GM12892 (cell line): ENCODE data around the gene HYAL3.
"Not testable (repeated sequence)": the region's sequence is repeated elsewhere in the genome, so short reads cannot be mapped to it uniquely, and the experiment has no call there.

Source experiments
- DNase-seq: peaks from one replicate; pipeline ENCODE4 v3.0.0; 2011; ENCODE audit not compliant: insufficient read length
- FAIRE-seq: peaks from 2 replicates; lab custom pipeline; 2011; peaks lifted over from hg19 to GRCh38; lab: Jason Lieb, UNC
- POLR2A ChIP-seq: IDR thresholded peaks from 2 replicates; pipeline ENCODE4 v1.6.1; 2011; ENCODE audit warnings: low read depth, low read length, control low read depth
- POLR2AphosphoS5 ChIP-seq: IDR thresholded peaks from 2 replicates; pipeline ENCODE4 v1.6.1; 2011; ENCODE audit warnings: low read depth, low read length, control low read depth
- TAF1 ChIP-seq: IDR thresholded peaks from 2 replicates; pipeline ENCODE4 v1.6.1; 2011; ENCODE audit warnings: low read depth, mild to moderate bottlenecking, control low read depth, low read length, borderline replicate concordance

The HYAL3 gene

DNA sequence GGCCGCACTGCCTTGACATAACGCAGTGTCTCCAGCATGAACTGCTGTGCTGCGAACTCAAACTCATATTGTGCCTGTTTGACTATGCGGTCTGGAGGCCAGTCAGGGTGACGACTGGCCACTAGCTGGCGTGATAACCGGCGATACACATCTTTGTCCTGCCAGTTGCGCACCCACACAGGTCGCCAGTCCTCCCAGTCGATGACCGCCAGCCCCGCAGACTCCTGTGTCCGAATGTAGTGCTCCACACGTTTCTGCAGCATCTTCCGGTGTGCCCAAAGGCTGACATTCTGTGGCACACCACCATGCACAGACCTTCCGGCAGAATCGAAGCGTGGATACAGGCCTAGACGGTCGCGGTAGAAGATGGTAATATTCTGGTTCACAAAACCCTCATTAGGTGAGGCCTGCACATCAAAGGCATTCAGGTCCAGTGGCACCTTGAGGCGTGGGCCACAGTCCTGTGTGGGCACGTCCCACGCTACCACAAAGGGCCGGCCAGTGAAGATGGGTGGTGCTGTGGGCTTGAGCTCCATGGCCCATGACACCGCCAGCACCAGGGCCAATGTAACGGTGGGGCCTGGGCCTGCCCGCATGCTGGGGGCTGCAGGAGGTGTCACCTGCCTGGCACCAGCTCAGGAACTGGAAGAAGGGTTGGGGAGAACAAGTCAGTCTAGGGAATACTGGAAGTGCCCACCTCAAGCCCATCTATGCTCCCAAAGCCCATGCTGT lies 20.9 kb upstream of the HYAL3 start:
- DNase-seq (no peak), FAIRE-seq (no peak)
- no peak for TF ChIP-seq TAF1
- no peak for TF ChIP-seq POLR2A
- TF ChIP-seq POLR2AphosphoS5 = no peak

DNA sequence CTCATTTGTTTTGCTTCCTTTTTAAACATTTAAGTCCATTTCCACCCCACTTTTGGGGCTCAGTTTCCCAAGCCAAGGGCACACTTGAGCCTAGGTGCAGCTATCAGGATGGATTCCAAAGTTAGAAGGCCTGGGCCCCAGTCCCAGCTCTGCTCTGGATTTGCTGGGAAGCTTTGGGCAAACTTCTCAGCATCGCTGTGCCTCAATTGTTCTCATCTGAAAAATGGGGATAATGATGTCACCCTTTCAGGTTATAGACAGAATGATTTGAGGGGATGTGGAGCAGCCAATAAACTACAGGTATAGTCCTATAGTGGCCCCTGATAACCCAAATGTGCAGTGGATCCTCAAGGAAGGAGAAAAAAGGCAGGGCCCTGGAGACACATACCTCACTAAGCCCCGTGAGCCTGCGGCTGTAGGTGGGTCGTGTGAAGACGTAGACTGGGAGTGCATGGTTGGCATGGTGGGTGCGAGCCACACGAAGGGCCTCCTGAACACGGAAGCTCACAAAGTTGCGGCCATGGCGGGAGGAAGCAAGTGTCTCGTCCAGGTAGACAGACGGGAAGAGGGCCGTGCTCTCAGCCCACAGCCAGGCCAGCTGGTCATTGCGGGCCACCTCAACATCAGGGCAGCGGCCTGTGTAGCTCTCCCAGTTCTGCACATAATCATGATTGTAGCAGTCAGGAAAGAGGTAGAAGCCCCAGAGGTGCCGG lies 20.1 kb upstream of the HYAL3 start:
- no peak for FAIRE-seq
- no peak for TF ChIP-seq POLR2AphosphoS5
- TF ChIP-seq TAF1 = no peak
- no peak for TF ChIP-seq POLR2A
- no peak for DNase-seq

DNA sequence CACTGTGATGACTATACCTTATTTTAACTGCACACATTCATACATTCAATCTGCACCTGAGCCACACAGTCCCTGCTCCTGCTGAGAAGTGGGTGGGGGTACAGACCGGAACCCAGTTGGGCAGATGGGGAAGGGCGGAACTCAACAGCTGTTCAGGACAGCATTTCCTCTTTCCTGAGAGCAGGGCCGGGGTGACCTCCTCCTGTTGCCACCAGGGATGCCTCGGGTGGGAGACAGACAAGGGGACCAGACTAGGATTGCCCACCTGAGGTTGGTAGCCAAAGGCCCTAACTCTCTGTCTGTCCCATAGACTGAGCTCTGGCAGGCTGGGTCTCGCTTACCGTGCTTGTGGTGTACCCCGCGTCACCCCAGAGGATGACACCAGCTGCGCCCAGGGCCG lies 19.4 kb upstream of the HYAL3 start:
- DNase-seq = no peak
- FAIRE-seq = no peak
- TF ChIP-seq TAF1 = no peak
- no peak for TF ChIP-seq POLR2A
- TF ChIP-seq POLR2AphosphoS5 = no peak

DNA sequence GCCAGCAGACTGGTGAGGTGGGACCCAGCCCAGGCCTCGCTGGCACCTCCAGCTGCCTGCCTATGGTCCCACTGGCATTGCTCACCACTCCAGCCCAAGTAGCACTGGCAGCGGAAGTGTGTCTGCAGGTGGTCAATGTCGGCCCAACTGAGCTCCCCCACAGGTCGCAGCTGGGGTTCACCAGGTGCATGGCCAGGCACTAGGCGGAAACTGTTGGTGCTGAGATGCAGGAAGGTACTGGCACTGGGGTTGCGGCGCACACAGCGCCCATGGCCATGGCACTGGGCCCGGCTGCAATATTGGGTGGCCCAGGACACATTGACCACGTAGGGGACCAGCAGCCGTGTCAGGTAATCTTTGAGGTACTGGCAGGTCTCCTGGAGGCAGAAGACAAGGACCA lies 19.0 kb upstream of the HYAL3 start:
- no peak for TF ChIP-seq TAF1
- no peak for TF ChIP-seq POLR2AphosphoS5
- no peak for TF ChIP-seq POLR2A
- no peak for DNase-seq
- FAIRE-seq = no peak

DNA sequence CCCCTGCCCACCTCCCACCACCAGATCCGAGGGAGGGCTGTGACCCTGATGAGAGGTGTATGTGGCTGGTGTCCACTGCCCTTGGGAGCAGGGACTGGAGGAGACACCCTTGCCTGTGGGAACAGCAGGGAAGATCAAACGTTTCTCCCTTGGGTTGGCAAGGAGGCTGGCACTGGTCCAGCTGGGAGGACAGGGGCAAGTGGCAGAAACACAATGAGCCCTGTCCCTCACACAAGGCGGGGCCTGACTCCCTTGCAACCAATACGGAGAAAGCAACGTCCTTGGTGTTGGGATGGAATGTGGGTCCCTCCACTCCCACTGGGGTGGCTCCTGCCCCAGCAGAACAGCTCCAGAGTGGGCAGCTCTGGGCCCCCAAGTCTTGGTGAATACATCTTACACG lies 18.1 kb upstream of the HYAL3 start:
- TF ChIP-seq POLR2A (no peak), POLR2AphosphoS5 (no peak), TAF1 (no peak)
- DNase-seq = no peak
- no peak for FAIRE-seq

DNA sequence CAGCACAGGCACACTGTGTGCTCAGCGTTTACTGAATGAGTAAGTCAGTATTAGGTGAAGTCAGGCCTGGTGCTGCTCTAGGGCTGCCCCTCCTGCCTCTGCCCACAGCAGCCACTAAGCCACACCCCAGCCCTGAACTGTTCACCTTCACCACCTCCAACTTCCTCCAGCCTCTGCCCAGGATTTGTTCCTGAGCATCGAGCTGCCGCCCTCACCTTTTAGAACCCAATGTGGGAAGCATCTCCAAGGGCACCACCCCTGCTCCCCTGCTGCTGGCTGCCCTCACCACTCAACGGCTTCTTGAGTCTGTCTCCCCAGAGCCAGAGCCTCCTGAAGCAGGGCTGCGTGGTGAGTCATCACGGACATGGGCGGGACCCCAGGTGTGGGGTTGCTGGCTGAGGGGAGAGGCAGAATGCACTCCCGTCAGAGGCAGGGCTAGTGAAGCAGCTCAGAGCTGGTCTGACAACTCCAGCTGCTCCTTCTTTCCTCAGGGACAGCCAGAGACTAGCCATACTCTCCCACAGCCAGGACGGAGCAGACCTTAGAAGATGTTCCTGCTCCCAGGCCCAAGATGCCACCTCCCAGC lies 17.5 kb upstream of the HYAL3 start:
- TF ChIP-seq TAF1 = no peak
- no peak for TF ChIP-seq POLR2AphosphoS5
- no peak for TF ChIP-seq POLR2A
- DNase-seq (no peak), FAIRE-seq (no peak)

DNA sequence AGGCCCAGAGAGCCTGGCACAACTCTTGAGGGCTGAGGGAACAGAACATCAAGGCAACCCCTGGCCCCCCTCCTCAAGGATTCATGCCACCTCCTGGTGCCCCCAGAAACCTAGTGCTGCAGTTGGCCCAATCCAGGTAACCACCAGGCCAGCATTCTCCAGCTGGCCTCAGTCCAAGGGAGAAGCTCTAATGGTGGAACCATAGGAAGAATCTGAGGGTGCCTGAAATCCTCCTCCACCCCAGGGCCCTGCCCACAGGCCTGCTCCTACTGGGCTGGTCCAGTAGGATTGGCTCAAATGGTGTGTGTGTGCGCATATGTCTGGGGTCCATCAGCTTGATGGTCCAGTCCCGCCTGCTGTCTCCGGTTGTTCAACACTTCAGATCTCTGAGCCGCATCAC lies 15.6 kb upstream of the HYAL3 start:
- TF ChIP-seq TAF1 (no peak), POLR2A (no peak)
- DNase-seq (no peak), FAIRE-seq (no peak)

DNA sequence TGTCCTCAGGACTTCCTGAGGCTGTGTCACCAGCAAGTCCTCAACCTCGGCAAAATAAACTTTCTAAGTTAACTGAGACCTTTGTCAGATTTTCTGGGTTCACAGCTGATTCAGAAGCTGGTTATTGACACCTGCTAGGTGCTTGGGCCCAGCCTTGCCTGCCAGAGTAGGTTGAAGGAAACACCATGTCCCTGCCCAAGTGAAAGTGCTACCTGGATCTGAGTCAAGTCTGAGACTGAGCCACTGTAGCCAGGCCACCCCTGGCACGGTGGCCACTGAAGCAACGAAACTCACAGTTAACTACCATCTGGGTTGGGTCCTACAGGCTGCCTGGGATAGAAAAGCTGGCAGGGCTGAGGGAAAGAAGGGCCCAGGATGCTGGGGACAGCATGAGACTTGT lies 15.1 kb upstream of the HYAL3 start:
- no peak for DNase-seq
- TF ChIP-seq POLR2A = no peak
- TF ChIP-seq POLR2AphosphoS5 = no peak
- TF ChIP-seq TAF1 = no peak
- FAIRE-seq = no peak

DNA sequence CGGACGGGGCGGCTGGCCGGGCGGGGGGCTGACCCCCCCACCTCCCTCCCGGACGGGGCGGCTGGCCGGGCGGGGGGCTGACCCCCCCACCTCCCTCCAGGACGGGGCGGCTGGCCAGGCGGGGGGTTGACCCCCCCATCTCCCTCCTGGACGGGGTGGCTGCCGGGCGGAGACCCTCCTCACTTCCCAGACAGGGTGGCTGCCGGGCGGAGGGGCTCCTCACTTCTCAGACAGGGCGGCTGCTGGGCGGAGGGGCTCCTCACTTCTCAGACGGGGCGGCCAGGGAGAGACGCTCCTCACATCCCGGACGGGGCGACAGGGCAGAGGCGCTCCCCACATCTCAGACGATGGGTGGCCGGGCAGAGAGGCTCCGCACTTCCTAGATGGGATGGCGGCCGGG lies 12.8 kb upstream of the HYAL3 start:
- not testable (repeated sequence) for FAIRE-seq, DNase-seq

DNA sequence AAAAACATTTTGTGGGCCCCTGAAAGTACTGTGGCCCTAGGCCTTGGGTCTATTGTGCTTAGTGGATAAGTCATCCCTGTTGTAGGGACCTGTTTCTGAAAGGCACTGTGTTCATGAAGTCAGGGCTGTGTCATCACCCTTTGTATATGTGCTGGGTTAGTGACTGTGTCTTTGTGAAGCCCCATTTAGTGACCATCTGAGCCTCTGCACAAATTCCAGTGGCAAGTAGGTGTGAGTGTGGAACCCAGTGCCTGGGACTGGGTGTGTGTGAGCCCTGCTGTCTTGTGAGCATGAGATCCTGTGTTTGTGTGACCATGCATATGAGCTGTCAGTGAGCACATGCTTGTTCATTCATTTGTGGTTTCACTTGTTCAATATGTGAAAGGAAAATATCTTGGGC lies 5.4 kb upstream of the HYAL3 start:
- no peak for TF ChIP-seq POLR2A
- TF ChIP-seq TAF1 = no peak
- TF ChIP-seq POLR2AphosphoS5 = no peak
- FAIRE-seq (peak; percentile 21), DNase-seq (no peak)

DNA sequence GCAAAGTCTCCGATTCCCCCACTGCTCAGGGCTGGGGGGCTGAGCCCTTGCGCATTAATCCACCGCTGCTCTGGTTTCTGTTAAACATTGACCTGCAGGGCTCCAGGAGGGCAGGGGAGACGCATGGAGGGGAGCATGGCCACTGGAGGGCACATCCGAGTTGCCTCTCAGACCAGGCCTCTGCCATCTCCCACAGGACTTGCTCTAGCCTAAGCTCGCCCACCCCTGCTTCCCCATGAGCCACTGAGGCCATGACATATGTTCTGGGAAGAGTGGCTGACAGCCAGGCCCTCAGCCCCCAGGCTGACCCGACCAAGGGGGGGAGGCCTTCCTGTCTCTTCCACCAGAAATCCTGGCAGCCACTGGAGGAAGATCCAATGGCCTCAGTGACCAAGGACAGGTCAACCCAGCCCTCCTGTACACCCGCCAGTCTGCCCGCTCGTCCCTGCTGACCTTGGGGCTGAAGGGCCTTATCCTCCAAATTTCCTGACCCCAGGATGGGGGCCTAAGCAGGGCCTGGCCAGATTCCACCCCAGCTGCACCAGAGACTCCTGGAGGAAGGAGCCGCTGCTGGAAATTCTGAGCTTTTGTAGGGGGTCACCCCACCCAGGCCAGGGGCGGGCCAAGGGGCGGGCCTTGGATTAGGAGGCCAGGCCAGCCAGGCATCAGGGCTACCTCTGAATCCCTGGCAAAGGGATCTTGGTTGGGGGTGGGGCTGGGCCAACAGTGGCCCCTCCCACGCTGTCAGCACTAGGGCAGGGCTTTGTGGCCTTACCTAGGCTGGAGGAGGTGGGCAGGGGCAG lies 4.0 kb upstream of the HYAL3 start, which contains the start of gene HYAL1:
Gene HYAL1, minus strand, starts transcription at position 562 of the 803 bp plus-strand sequence. CDS start 618 bp downstream, outside the sequence.
- no peak for DNase-seq
- no peak for FAIRE-seq
- TF ChIP-seq POLR2A (no peak), POLR2AphosphoS5 (no peak), TAF1 (no peak)
